Ovary (tissue), 3 donors: ENCODE data around the gene THSD8.

Source experiments
- CTCF ChIP-seq, 3 donors: fragments of 450-650 bp in 2 of 3; fragments of 200-600 bp in 1 of 3; IDR thresholded peaks; one replicate each; pipeline versions ENCODE4 v1.5.1 to v1.8.0; 2016 to 2022; ENCODE audit warnings: antibody characterized with exemption in 3 of 3, mild to moderate bottlenecking in 1 of 3
- EP300 ChIP-seq: sonication (generic); formaldehyde crosslinking; IDR thresholded peaks from one replicate; pipeline ENCODE4 v1.6.1; 2017; ENCODE audit warnings: antibody characterized with exemption
- POLR2A ChIP-seq: fragments of 450-650 bp; IDR thresholded peaks from one replicate; pipeline ENCODE4 v1.6.1; 2017; ENCODE audit warnings: antibody characterized with exemption, mild to moderate bottlenecking, moderate library complexity
- donor health status: DM: no; HTN: no; CAD: no.

- TF ChIP-seq POLR2A (no peak), CTCF (IDR thresholded peaks at IDR 0.05) (no peak), EP300 (no peak)
Measured at GRCh38 chr19:12843328-12843727, 41.5 kb downstream of the THSD8 start.
